T-helper 2 cell treated with Interferon-gamma antibody and Interleukin-4, amounts not matched to agents 100 ng/mL and 5 ng/mL, for 36 hours (primary cell): ENCODE measurements around the gene PDE4D. TPM values are rescaled to one million over a fixed set of nuclear protein-coding genes. Genes with fewer than 3 reads are reported as not detected.
"Not testable (repeated sequence)": the region's sequence is repeated elsewhere in the genome, so short reads cannot be mapped to it uniquely, and the experiment has no call there.

ENCODE experiments used
- intact Hi-C: fragments of 100-400 bp; cut with micrococcal nuclease; formaldehyde crosslinking; loops from one replicate; pipeline ENCODE4 v1.15.1; 2023
- total RNA-seq: library from RNA; stranded (reverse); gene quantifications from 2 replicates; pipeline ENCODE4 v1.2.3, GENCODE V29; 2022

PDE4D gene
- total RNA-seq, 1 donor from 2014 or later, result 60.2 TPM

GRCh38 chr5:59711310-59711709 lies 182.2 kb downstream of the PDE4D start:
- intact Hi-C loops, result no loop called here

GRCh38 chr5:59709846-59710245 lies 183.7 kb downstream of the PDE4D start:
- intact Hi-C loops, result no loop called here

DNA sequence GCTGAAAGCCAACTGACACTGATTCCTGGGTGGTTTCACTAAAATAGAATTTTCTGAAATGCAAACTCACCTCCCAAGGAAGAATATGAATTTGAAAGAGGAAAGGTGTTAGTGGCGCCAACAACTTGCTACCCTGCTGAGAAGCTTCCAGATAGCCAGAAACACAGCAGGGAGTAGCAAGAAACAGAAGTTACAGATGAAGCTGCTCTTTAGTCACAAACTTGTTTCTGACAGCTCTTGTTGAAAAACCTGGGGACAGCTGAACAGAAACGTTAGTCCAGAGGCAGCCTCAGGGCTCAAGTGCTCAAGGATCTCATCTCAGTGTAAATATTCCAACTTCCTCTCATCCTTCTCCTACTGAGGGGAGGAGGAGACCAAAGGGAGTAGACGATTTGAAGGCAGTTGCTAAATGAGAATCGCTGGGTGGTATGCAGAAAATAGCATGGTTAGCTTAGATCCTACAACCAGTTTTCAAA lies 184.1 kb downstream of the PDE4D start:
- intact Hi-C loops, result no loop called here

DNA sequence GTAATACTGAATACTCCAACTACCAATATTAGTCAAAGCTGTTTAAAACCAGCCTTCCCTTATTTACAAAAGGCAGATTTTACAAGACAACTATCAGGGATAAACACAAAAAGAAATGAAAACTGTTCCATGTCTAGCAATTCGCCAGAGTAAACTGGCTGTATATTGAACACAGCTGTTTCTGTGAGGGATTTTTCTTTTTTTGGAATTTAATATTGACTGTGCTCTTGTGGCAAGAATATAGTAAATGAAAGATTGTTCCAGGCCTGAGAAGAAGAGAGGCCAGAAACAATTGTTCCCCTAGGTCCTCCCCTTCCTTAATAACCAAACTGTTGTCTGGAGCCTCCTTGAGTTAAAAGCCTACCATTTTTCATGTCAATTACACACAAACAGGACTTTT lies 188.6 kb downstream of the PDE4D start:
- intact Hi-C loops, result no loop called here

DNA sequence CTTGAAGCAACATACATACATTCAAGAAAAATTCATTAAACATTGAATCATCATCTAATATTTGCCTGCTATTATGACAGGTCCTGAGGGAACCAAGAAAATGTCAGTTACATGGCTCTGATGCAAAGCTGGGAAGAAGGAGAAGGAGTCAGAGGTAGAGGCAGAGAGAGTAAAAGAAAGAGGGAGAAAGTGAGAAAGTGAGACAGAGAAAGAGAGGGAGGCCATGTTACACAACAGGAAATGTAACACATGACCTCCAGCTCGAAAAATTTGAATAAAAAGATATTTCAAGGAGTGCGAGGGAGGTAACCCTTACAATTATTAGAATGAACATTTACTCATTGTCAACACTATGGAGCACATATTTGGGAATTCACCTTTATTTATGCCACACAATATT lies 189.7 kb downstream of the PDE4D start:
- intact Hi-C loops, result no loop called here

GRCh38 chr5:59698207-59699178 lies 195.0 kb downstream of the PDE4D start:
- intact Hi-C loops, result no loop called here

GRCh38 chr5:59694411-59694810 lies 199.1 kb downstream of the PDE4D start:
- intact Hi-C loops, result no loop called here

- intact Hi-C loops, result no loop called here
Observed at GRCh38 chr5:59693492-59694309, 199.8 kb downstream of the PDE4D start.

DNA sequence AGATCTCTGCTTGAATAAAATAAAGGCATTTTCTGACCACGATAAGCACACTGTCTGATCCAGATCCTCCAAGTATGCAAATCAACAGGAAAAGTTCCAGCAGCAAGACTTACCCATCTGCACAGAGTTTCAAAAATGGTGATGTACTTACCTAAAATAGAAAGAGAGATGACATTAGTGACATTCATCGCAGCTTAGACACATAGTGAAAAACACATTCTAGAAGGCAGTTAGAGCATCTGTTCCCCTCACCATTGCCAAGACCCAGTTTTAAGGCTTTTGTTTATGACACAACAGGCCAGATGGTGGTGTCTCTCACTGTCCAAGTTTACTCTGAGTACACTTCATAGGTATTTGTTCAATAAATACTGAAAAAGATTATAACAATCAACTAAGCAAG lies 207.7 kb downstream of the PDE4D start:
- intact Hi-C loops, result no loop called here

DNA sequence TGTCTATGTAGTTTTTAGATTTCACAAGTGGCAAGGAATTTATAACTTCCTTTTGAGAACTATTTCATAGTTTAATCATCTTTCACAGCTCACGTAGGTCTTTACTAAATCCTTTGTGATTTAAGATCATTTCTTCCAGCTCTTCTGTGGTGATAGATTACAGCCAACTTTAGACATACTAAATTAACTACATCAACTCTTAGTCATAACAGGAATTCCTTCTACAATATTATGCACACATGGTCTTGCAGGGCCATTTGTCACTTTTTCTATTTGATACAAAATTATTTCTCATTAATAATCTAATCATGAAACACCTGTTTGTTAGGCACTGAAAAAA lies 208.4 kb downstream of the PDE4D start:
- intact Hi-C loops, result no loop called here

DNA sequence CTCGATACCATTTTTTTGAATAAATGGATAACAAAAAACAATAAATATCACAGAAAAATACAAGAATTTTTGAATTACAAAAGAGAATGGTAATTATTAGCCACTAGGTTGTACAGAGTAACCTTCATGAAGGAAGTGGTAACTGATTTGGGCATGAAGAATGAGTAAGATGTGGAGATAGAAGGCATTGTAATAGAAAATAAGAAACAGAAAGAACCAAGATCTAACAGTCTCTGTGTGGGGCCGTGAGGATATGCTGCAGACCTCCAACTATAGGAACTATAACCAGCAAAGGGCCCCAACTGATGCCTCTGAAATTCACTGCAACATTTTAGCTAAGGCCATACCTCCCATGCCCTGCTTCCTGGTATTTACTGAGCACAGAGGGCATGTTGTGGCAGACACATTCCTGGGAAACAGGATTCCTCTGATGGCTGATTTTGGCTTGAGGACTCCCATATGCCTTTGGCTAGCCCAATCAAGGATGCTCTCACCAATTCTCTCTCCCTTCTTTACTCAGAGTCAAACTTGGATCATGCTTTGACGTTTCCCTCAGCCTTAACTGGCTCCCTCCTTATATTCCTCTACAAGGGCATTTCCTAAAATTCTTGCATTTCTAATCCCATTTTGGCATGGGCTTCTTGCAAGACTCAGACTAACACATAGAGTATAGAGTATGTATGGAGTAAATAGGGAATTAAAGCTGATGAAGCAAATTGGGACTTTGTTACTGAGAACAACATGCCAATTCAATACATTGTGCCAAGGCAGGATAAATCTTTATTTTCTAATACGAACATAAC lies 208.9 kb downstream of the PDE4D start:
- intact Hi-C loops, result no loop called here

DNA sequence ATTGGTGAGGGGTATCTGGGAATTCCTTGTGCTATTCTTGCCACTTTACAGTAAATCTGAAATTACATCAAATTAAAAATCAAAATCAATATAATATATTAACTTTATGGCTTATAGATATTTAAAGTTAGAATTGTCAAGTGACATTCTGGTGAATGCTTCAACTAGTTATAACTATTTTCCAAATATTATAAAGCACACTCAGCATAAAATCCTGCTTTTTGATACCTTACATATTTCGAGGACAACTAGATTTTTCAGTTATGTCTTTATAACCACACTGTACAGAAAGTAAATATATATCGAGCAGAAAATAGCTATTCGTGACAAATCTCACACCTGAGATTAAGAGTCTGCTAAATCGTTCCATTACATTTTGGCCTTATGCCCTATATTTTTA lies 210.2 kb downstream of the PDE4D start:
- intact Hi-C loops, result no loop called here

DNA sequence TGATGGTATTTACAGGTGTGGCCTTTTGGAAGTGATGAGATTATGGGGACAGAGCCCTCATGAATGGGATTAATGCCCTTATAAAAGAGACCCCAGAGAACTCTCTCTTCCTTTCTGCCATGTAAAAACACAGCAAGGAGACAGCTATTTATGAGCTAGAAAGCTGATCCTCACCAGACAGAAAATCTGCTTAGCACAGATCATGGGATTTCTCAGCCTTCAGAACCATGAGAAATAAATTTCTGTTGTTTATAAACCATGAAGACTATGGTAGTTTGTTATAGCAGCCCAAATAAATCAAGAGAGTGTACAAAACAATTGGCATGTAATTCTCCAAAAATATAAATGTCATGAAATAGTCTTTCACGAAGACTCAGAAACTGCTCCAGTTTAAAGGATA lies 211.0 kb downstream of the PDE4D start:
- intact Hi-C loops, result no loop called here

GRCh38 chr5:59678943-59679342 lies 214.6 kb downstream of the PDE4D start:
- intact Hi-C loops, result no loop called here

GRCh38 chr5:59674763-59675162 lies 218.8 kb downstream of the PDE4D start:
- intact Hi-C loops, result no loop called here

DNA sequence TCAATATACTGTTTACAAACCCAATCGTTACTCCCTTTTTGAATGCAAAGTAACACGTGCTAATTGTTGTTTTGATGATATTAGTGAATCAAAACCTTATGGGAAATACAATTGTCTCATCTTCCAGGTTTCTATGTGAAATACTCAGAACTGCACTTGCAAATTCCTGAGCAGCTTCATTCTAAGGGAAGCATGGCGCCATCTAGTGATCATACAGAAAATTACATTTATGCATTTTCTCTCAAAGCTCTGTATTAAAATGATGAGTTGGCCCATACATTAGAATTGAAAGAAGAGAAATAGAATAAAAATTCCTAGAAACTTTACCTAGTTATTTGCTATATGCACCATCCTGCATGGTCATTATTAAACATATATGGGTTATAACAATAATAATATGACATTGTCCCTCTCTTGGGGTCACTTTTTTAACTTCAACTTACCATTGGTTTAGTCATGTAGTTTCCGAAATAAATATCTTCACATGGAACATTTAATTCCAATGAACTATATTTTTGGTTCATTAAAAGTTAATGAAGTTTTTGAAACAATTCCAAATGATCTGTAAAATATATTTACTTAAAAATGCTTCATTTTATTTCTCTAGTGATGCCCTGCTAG lies 220.0 kb downstream of the PDE4D start:
- intact Hi-C loops, result loop anchor here (1.0 to 2.0 kb wide), 4 partner anchors 126 to 485 kb away; no protein-coding TSS in a partner anchor

- intact Hi-C loops, result no loop called here
Observed at GRCh38 chr5:59666440-59667068, 227.0 kb downstream of the PDE4D start.

- intact Hi-C loops, result not testable (repeated sequence)
Observed at GRCh38 chr5:59665832-59666203, 227.7 kb downstream of the PDE4D start.

DNA sequence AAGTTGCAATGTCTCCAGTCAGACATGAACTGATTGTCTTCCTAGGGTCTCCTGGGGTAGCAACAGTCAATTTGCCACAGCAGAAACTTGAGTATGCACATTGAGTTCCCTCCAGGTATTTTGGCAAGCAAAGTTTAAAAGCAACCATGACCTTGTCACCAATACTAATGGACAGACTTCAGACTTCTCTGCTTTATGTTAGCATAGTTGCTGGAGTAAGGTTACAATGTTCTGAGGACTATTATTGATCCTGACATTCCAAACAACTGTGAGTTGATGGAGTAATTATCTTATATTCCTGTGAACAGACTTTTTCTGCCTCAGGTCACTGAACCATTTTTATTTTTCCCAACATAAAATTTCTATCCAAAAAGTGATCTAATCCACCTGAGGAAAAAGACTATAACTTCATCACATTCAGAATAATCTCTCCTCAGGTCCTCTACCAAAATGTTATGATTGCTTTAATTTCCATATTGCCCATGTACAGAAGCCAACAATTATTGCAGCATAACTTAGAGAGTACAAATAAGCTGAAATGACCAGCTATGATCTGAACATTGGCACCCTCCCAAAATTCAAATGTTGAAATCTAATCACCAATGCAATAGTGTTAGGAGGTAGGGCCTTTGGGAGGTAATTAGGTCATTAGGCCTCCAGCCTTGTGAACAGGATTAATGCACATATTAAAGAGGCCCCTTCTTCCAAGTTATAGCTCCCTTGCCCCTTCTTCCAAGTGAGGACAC lies 228.3 kb downstream of the PDE4D start:
- intact Hi-C loops, result no loop called here
